HCT116 (cell line): ENCODE data around the gene CACNA1C. TPM values are rescaled to one million over a fixed set of nuclear protein-coding genes. Genes with fewer than 3 reads are reported as not detected.
"Not testable (repeated sequence)": the region's sequence is repeated elsewhere in the genome, so short reads cannot be mapped to it uniquely, and the experiment has no call there.

Source experiments
- ATAC-seq: fragments of 200-7000 bp; cut with Tn5 transposase; 2 replicates; pipeline ENCODE4 v1.9.1; 2020; ENCODE audit warnings: mild to moderate bottlenecking, moderate library complexity
- BruUV-seq: library from RNA; stranded (reverse); fragments of 400-500 nt; replicated peaks from 2 replicates; lab custom pipeline; 2021; lab: Mats Ljungman, UMichigan
- CTCF ChIA-PET: fragments of 300-600 bp; sonication (Branson Sonifier 250); formaldehyde crosslinking; loops from one replicate; lab custom pipeline; 2021; ENCODE audit warnings: antibody characterized with exemption; lab: Charles Lee
- POLR2A ChIA-PET: fragments of 300-600, 350-600 bp; sonication (Branson Sonifier 250); formaldehyde crosslinking; loops from one replicate; lab custom pipeline; 2021; ENCODE audit warnings: antibody characterized with exemption; lab: Charles Lee
- RAD21 ChIA-PET, 2 experiments: fragments of 300-600 bp; sonication (Branson Sonifier 250); formaldehyde crosslinking; loops; one replicate each; lab custom pipeline; 2023; ENCODE audit warnings: low total read pairs in 2 of 2; ENCODE audit not compliant: uncharacterized antibody in 2 of 2, unreplicated experiment in 2 of 2, low non-redundant PET in 1 of 2; lab: Charles Lee
- DNase-seq: peaks from one replicate; pipeline ENCODE4 v3.0.0-alpha.2; 2010; ENCODE audit warnings: low read depth, low spot score
- H2AFZ ChIP-seq: fragments of 200-600 bp; shearing (Covaris generic), sonication (generic); 2 replicates; pipeline ENCODE4 v1.6.1; 2017; ENCODE audit warnings: low read depth, mixed run types, mixed read lengths, antibody characterized with exemption, low read length; ENCODE audit not compliant: poor library complexity, severe bottlenecking
- H3K27ac ChIP-seq: 2 replicates; pipeline ENCODE4 v1.5.1; 2012; ENCODE audit warnings: low read depth, low read length
- H3K27me3 ChIP-seq: fragments of 200-600 bp; sonication (generic); 2 replicates; pipeline ENCODE4 v1.6.1; 2016; ENCODE audit warnings: mixed run types, low read length, mixed read lengths; ENCODE audit not compliant: insufficient read depth
- H3K36me3 ChIP-seq, 2 experiments: fragments of 200-500 bp in 1 of 2; fragments of 200-600 bp in 1 of 2; sonication (Bioruptor generic) in 1 of 2; sonication (generic) in 1 of 2; 2 replicates each; pipeline versions ENCODE4 v1.5.1 to v1.6.1; 2014 to 2016; ENCODE audit warnings: low read length in 2 of 2, inconsistent platforms in 1 of 2, mixed read lengths in 1 of 2, mixed run types in 1 of 2; ENCODE audit not compliant: insufficient read depth in 2 of 2, control insufficient read depth in 1 of 2
- H3K4me1 ChIP-seq, 2 experiments: fragments of 200-600 bp in 1 of 2; sonication (generic) in 1 of 2; 2 replicates each; pipeline versions ENCODE4 v1.5.1 to v1.6.1; 2012 to 2017; ENCODE audit warnings: low read length in 2 of 2, inconsistent platforms in 1 of 2, mild to moderate bottlenecking in 1 of 2, mixed read lengths in 1 of 2, mixed run types in 1 of 2, moderate library complexity in 1 of 2; ENCODE audit not compliant: insufficient read depth in 2 of 2, control insufficient read depth in 1 of 2
- H3K4me2 ChIP-seq: fragments of 200-600 bp; sonication (generic); 2 replicates; pipeline ENCODE4 v1.6.1; 2017; ENCODE audit warnings: mixed run types, low read length, mixed read lengths
- H3K4me3 ChIP-seq, 2 experiments: fragments of 200-600 bp in 1 of 2; sonication (generic) in 1 of 2; replicated peaks in 1 of 2; 2 replicates each; pipeline ENCODE4 v1.5.1; 2011 to 2016; ENCODE audit warnings: low read length in 2 of 2, control low read depth in 1 of 2, low read depth in 1 of 2, mild to moderate bottlenecking in 1 of 2, mixed read lengths in 1 of 2, mixed run types in 1 of 2
- H3K79me2 ChIP-seq: fragments of 200-600 bp; sonication (generic); 2 replicates; pipeline ENCODE4 v1.6.1; 2017; ENCODE audit warnings: mild to moderate bottlenecking, mixed run types, low read length, moderate library complexity, mixed read lengths; ENCODE audit not compliant: insufficient read depth
- H3K9ac ChIP-seq: fragments of 200-600 bp; sonication (generic); 2 replicates; pipeline ENCODE4 v1.6.1; 2016; ENCODE audit warnings: low read length, mixed read lengths
- H3K9me2 ChIP-seq: fragments of 200-600 bp; sonication (generic), shearing (Covaris generic); 2 replicates; pipeline ENCODE4 v1.6.1; 2017; ENCODE audit warnings: mixed run types, mild to moderate bottlenecking, moderate library complexity; ENCODE audit not compliant: insufficient read depth
- H3K9me3 ChIP-seq, 2 experiments: fragments of 200-500 bp in 1 of 2; fragments of 200-600 bp in 1 of 2; sonication (Bioruptor generic) in 1 of 2; sonication (generic) in 1 of 2; 2 replicates each; pipeline ENCODE4 v1.6.1; 2014 to 2017; ENCODE audit warnings: low read length in 2 of 2, mixed read lengths in 2 of 2, inconsistent platforms in 1 of 2, low read depth in 1 of 2, mild to moderate bottlenecking in 1 of 2, mixed run types in 1 of 2, moderate library complexity in 1 of 2; ENCODE audit not compliant: control insufficient read depth in 1 of 2, insufficient read depth in 1 of 2
- H4K20me1 ChIP-seq: fragments of 200-600 bp; sonication (generic), shearing (Covaris generic); 2 replicates; pipeline ENCODE4 v1.6.1; 2017; ENCODE audit warnings: mixed run types, mild to moderate bottlenecking, moderate library complexity; ENCODE audit not compliant: insufficient read depth
- EGR1 ChIP-seq: IDR thresholded peaks from 2 replicates; pipeline ENCODE4 v1.6.1; 2012; ENCODE audit warnings: low read depth
- YY1 ChIP-seq: IDR thresholded peaks from 2 replicates; pipeline ENCODE4 v1.6.1; 2011; ENCODE audit warnings: low read length, low read depth, moderate library complexity, mild to moderate bottlenecking; ENCODE audit not compliant: insufficient replicate concordance; ENCODE audit errors: extremely low read depth
- ZNF274 ChIP-seq: fragments of 200-500 bp; sonication (Bioruptor generic); IDR thresholded peaks from 2 replicates; pipeline ENCODE4 v1.6.1; 2014; ENCODE audit warnings: mild to moderate bottlenecking, low read depth, low read length, inconsistent platforms
- intact Hi-C: fragments of 100-400 bp; cut with micrococcal nuclease; formaldehyde crosslinking; loops from 2 replicates; pipeline ENCODE4 v1.10.0; 2022
- total RNA-seq: library from RNA; stranded (reverse); gene quantifications from one replicate; pipeline ENCODE4 v1.2.1, GENCODE V29; 2021; ENCODE audit not compliant: unreplicated experiment

The CACNA1C gene
- total RNA-seq, 1 experiment from 2014 or later, result 0.05 TPM

DNA sequence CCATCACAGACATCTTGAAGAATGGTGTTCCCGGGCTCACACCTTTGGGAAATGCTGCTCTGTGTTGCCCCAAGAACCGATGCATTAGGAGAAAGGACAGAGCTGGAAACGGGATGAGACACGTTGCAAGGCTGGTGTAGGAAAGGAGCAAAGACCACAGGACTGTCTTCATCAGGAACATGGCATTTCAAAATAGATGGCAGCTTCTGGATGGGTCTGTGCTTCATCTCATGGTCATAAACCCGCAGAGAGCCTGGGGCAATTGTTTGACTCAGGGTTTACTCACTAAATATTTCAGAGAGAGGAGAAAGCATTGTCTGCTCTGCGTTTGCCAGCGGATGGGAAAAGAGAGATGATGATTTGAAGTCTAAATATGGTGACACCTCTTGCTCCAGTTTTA, 76.3 kb downstream of the CACNA1C start:
- H2AFZ ChIP-seq, result no peak overlapping the region
- ATAC-seq, result no peak
- no peak for TF ChIP-seq YY1
- no peak for TF ChIP-seq ZNF274
- TF ChIP-seq EGR1, result no peak
- TF ChIP-seq, all 23 proteins: peak for 0
- CTCF ChIA-PET, result no interaction called here
- Histone ChIP-seq H3K4me2 (no peak overlapping the region), H3K9me3 (no peaks in the 10 kb centered on the region), H3K27ac (no peak overlapping the region), H3K4me3 (no peak overlapping the region), H3K9ac (no peak overlapping the region), H3K4me1 (no peaks in the 10 kb centered on the region), H3K9me2 (no peaks in the 10 kb centered on the region), H3K79me2 (no peaks in the 10 kb centered on the region), H3K36me3 (no peaks in the 10 kb centered on the region), H3K27me3 (peaks cover 33% of the 10 kb centered on the region), H4K20me1 (no peaks in the 10 kb centered on the region)
- BruUV-seq, result no TSS peak
- no peak for DNase-seq
- RAD21 ChIA-PET, result no interaction called here
- POLR2A ChIA-PET, result no interaction called here
- intact Hi-C loops, result no loop called here

GRCh38 chr12:2135661-2136418, 83.1 kb downstream of the CACNA1C start:
- POLR2A ChIA-PET, result not testable (repeated sequence)

More at GRCh38 chr12:2135661-2136418, 83.1 kb downstream of the CACNA1C start:
- H3K4me1 ChIP-seq, RAD21 ChIA-PET, H3K79me2 ChIP-seq, H3K27me3 ChIP-seq, H2AFZ ChIP-seq, H3K9ac ChIP-seq, H3K27ac ChIP-seq, H3K9me3 ChIP-seq, CTCF ChIA-PET, H3K36me3 ChIP-seq, H3K9me2 ChIP-seq, BruUV-seq, H3K4me3 ChIP-seq, H4K20me1 ChIP-seq, H3K4me2 ChIP-seq, ATAC-seq, DNase-seq, intact Hi-C loops: not testable (repeated sequence)
